Mesendoderm (in vitro differentiated cells): ENCODE results near the gene ADRA2C.

Source experiments
- DNase-seq: peaks from one replicate; pipeline ENCODE4 v3.0.0; 2013
- H2AK5ac ChIP-seq: 2 replicates; pipeline ENCODE4 v1.6.1; 2013; ENCODE audit warnings: low read length, inconsistent platforms
- H2BK120ac ChIP-seq: 2 replicates; pipeline ENCODE4 v1.6.1; 2013; ENCODE audit warnings: low read depth, mild to moderate bottlenecking, low read length, moderate library complexity, mixed read lengths
- H2BK15ac ChIP-seq: replicated peaks from 2 replicates; pipeline ENCODE4 v1.6.1; 2013; ENCODE audit warnings: low read depth, mild to moderate bottlenecking, moderate library complexity
- H2BK5ac ChIP-seq: 2 replicates; pipeline ENCODE4 v1.6.1; 2013; ENCODE audit warnings: low read length, inconsistent platforms
- H3K18ac ChIP-seq: 2 replicates; pipeline ENCODE4 v1.6.1; 2013; ENCODE audit warnings: mild to moderate bottlenecking, low read length, mixed read lengths
- H3K23ac ChIP-seq: one replicate; pipeline ENCODE4 v1.6.1; 2013; ENCODE audit warnings: low read length
- H3K27ac ChIP-seq: 2 replicates; pipeline ENCODE4 v1.5.1; 2013; ENCODE audit warnings: low read depth, mild to moderate bottlenecking, inconsistent platforms, low read length, moderate library complexity
- H3K27me3 ChIP-seq: 2 replicates; pipeline ENCODE4 v1.6.1; 2013; ENCODE audit warnings: low read length, control low read depth, mild to moderate bottlenecking, inconsistent platforms; ENCODE audit not compliant: insufficient read depth, poor library complexity
- H3K36me3 ChIP-seq: 2 replicates; pipeline ENCODE4 v1.6.1; 2013; ENCODE audit warnings: low read length, inconsistent platforms; ENCODE audit not compliant: control insufficient read depth, insufficient read depth
- H3K4ac ChIP-seq: one replicate; pipeline ENCODE4 v1.6.1; 2013; ENCODE audit warnings: low read depth, mild to moderate bottlenecking, low read length, moderate library complexity
- H3K4me1 ChIP-seq: 2 replicates; pipeline ENCODE4 v1.6.1; 2013; ENCODE audit warnings: low read depth, low read length, inconsistent platforms; ENCODE audit not compliant: control insufficient read depth
- H3K4me2 ChIP-seq: 2 replicates; pipeline ENCODE4 v1.6.1; 2013; ENCODE audit warnings: low read length
- H3K4me3 ChIP-seq: 2 replicates; pipeline ENCODE4 v1.5.1; 2013; ENCODE audit warnings: mild to moderate bottlenecking, low read length
- H3K56ac ChIP-seq: one replicate; pipeline ENCODE4 v1.6.1; 2013; ENCODE audit warnings: low read length
- H3K79me1 ChIP-seq: 2 replicates; pipeline ENCODE4 v1.6.1; 2013; ENCODE audit warnings: low read length, inconsistent platforms
- H3K79me2 ChIP-seq: 2 replicates; pipeline ENCODE4 v1.6.1; 2013; ENCODE audit warnings: mild to moderate bottlenecking, low read length; ENCODE audit not compliant: control insufficient read depth, insufficient read depth
- H3K9ac ChIP-seq: 2 replicates; pipeline ENCODE4 v1.6.1; 2013; ENCODE audit warnings: low read length, inconsistent platforms
- H4K5ac ChIP-seq: one replicate; pipeline ENCODE4 v1.6.1; 2013; ENCODE audit warnings: low read length
- H4K8ac ChIP-seq: one replicate; pipeline ENCODE4 v1.6.1; 2013; ENCODE audit warnings: low read depth, mild to moderate bottlenecking, control low read depth, low read length, moderate library complexity
- WGBS: extraction: QIAGEN DNeasy Blood & Tissue Kit; methylation state at CpG from one replicate; pipeline ENCODE4 v1.1.7; 2013; ENCODE audit warnings: low lambda C conversion rate, missing lambda C conversion rate; ENCODE audit not compliant: insufficient coverage; ENCODE audit errors: extremely low coverage; 5-methylcytosine and 5-hydroxymethylcytosine counted together

The ADRA2C gene

GRCh38 chr4:3724319-3725231, 41.6 kb upstream of the ADRA2C start:
- no peak overlapping the region for H4K8ac ChIP-seq
- no peak overlapping the region for H4K5ac ChIP-seq
- no CpG with 5 or more reads among the region's 44 CpGs for WGBS
- H3K79me2 ChIP-seq: no peaks in the 10 kb centered on the region
- H3K4me2 ChIP-seq: peak overlapping the region; percentile 66
- no peaks in the 10 kb centered on the region for H3K36me3 ChIP-seq
- no peak overlapping the region for H2BK120ac ChIP-seq
- no peak overlapping the region for H3K27ac ChIP-seq
- H3K23ac ChIP-seq: peak overlapping the region; percentile 94
- H3K79me1 ChIP-seq: no peaks in the 10 kb centered on the region
- no peak overlapping the region for H2BK15ac ChIP-seq
- H3K18ac ChIP-seq: no peak overlapping the region
- H3K56ac ChIP-seq: peak overlapping the region; percentile 74
- H3K4ac ChIP-seq: no peak overlapping the region
- no peak overlapping the region for H3K4me3 ChIP-seq
- no peaks in the 10 kb centered on the region for H3K4me1 ChIP-seq
- peak; percentile 21 for DNase-seq
- no peak overlapping the region for H2AK5ac ChIP-seq
- no peak overlapping the region for H2BK5ac ChIP-seq
- H3K9ac ChIP-seq: peak overlapping the region; percentile 49
- peaks cover 5% of the 10 kb centered on the region for H3K27me3 ChIP-seq

GRCh38 chr4:3725936-3726870, 40.0 kb upstream of the ADRA2C start:
- Histone ChIP-seq H3K4me1 (no peaks in the 10 kb centered on the region), H3K56ac (no peak overlapping the region), H3K27ac (no peak overlapping the region), H2BK120ac (no peak overlapping the region), H3K23ac (no peak overlapping the region), H4K5ac (no peak overlapping the region), H3K4ac (no peak overlapping the region), H2BK15ac (no peak overlapping the region), H3K18ac (no peak overlapping the region), H2AK5ac (no peak overlapping the region), H2BK5ac (no peak overlapping the region), H3K4me2 (no peak overlapping the region), H4K8ac (no peak overlapping the region), H3K79me2 (no peaks in the 10 kb centered on the region), H3K36me3 (no peaks in the 10 kb centered on the region), H3K4me3 (no peak overlapping the region), H3K9ac (no peak overlapping the region), H3K27me3 (peaks cover 5% of the 10 kb centered on the region), H3K79me1 (no peaks in the 10 kb centered on the region)
- no CpG with 5 or more reads among the region's 10 CpGs for WGBS
- DNase-seq: peak; percentile 52

GRCh38 chr4:3727847-3728469, 38.2 kb upstream of the ADRA2C start:
- Histone ChIP-seq H2BK120ac (no peak overlapping the region), H3K27me3 (peaks cover 5% of the 10 kb centered on the region), H3K36me3 (no peaks in the 10 kb centered on the region), H3K79me2 (no peaks in the 10 kb centered on the region), H3K27ac (no peak overlapping the region), H3K4me2 (no peak overlapping the region), H4K5ac (no peak overlapping the region), H3K79me1 (no peaks in the 10 kb centered on the region), H2BK15ac (no peak overlapping the region), H4K8ac (no peak overlapping the region), H2BK5ac (no peak overlapping the region), H3K56ac (no peak overlapping the region), H3K23ac (no peak overlapping the region), H2AK5ac (no peak overlapping the region), H3K9ac (no peak overlapping the region), H3K4ac (no peak overlapping the region), H3K4me1 (no peaks in the 10 kb centered on the region), H3K18ac (no peak overlapping the region), H3K4me3 (no peak overlapping the region)
- no CpG with 5 or more reads among the region's 16 CpGs for WGBS
- DNase-seq: no peak

- Histone ChIP-seq H3K27ac (no peak overlapping the region), H2BK120ac (no peak overlapping the region), H4K8ac (no peak overlapping the region), H2BK15ac (no peak overlapping the region), H2AK5ac (no peak overlapping the region), H3K36me3 (no peaks in the 10 kb centered on the region), H3K9ac (no peak overlapping the region), H3K79me2 (no peaks in the 10 kb centered on the region), H3K4me3 (no peak overlapping the region), H3K4me2 (no peak overlapping the region), H3K18ac (no peak overlapping the region), H3K4me1 (no peaks in the 10 kb centered on the region), H4K5ac (no peak overlapping the region), H2BK5ac (no peak overlapping the region), H3K27me3 (peaks cover 4% of the 10 kb centered on the region), H3K79me1 (no peaks in the 10 kb centered on the region), H3K56ac (no peak overlapping the region), H3K23ac (no peak overlapping the region), H3K4ac (no peak overlapping the region)
- no CpG with 5 or more reads among the region's 11 CpGs for WGBS
- DNase-seq: no peak
Measured at GRCh38 chr4:3729188-3729881, 36.9 kb upstream of the ADRA2C start.

GRCh38 chr4:3729882-3730226, 36.3 kb upstream of the ADRA2C start:
- no peak overlapping the region for H4K5ac ChIP-seq
- no peak overlapping the region for H2BK15ac ChIP-seq
- no peaks in the 10 kb centered on the region for H3K36me3 ChIP-seq
- no peak overlapping the region for H3K9ac ChIP-seq
- H4K8ac ChIP-seq: no peak overlapping the region
- no peak overlapping the region for H3K27ac ChIP-seq
- no peaks in the 10 kb centered on the region for H3K79me2 ChIP-seq
- H3K4me1 ChIP-seq: no peaks in the 10 kb centered on the region
- no peak overlapping the region for H3K4me2 ChIP-seq
- WGBS: no CpG with 5 or more reads among the region's 5 CpGs
- no peak overlapping the region for H3K23ac ChIP-seq
- no peak overlapping the region for H3K18ac ChIP-seq
- H3K56ac ChIP-seq: no peak overlapping the region
- H3K4ac ChIP-seq: no peak overlapping the region
- peak; percentile 43 for DNase-seq
- no peak overlapping the region for H2BK120ac ChIP-seq
- H3K27me3 ChIP-seq: no peaks in the 10 kb centered on the region
- H2AK5ac ChIP-seq: no peak overlapping the region
- H3K79me1 ChIP-seq: no peaks in the 10 kb centered on the region
- H2BK5ac ChIP-seq: no peak overlapping the region
- no peak overlapping the region for H3K4me3 ChIP-seq
